SK-N-SH (cell line): ENCODE data around the gene XRN1.

Source experiments
- CTCF ChIP-seq: fragments of 200-600 bp; sonication (generic); IDR thresholded peaks from 2 replicates; pipeline ENCODE4 v1.6.1; 2017; ENCODE audit warnings: antibody characterized with exemption, mild to moderate bottlenecking, moderate library complexity
- GABPA ChIP-seq: IDR thresholded peaks from 2 replicates; pipeline ENCODE4 v1.4.0; 2012; ENCODE audit warnings: low read depth, mild to moderate bottlenecking
- MXI1 ChIP-seq: IDR thresholded peaks from 2 replicates; pipeline ENCODE4 v1.6.1; 2012; ENCODE audit warnings: mild to moderate bottlenecking, low read depth, low read length, improper control_type of control experiment
- POLR2AphosphoS5 ChIP-seq: IDR thresholded peaks from 2 replicates; pipeline ENCODE4 v1.6.1; 2012; ENCODE audit warnings: low read depth, low read length
- TCF12 ChIP-seq: IDR thresholded peaks from 2 replicates; pipeline ENCODE4 v1.4.0; 2012
- TF ChIP-seq, protein P1 (sequence below): IDR thresholded peaks from 2 replicates; pipeline ENCODE4 v1.4.0; 2012; ENCODE audit warnings: low read depth
- TF ChIP-seq, protein P2 (sequence below): fragments of 150-350 bp; IDR thresholded peaks from 2 replicates; pipeline ENCODE4 v1.6.1; 2017; ENCODE audit warnings: antibody characterized with exemption, low read length, low read depth, borderline replicate concordance

DNA sequence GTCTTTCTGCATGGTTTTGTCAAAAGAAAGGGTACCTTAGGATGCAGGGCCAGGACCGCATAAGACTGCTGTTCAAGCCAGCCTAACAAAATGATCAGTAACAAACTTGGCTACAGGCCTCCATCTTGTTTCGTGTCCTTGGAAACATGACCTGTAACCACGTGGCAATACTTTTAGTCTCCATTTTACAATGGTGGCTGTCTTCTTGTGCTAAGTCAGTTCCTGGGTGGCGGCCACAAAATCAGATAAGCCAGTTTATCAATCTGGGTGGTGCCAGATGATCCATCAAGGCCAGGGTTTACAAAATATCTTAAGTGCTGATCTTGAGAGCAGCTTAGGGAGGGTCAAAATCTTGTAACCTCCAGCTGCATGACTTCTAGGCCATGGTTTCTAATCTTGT, 165.3 kb downstream of the XRN1 start:
- TF ChIP-seq POLR2AphosphoS5 (no peak), TCF12 (no peak), CTCF (no peak), GABPA (no peak), MXI1 (no peak)
- TF ChIP-seq, protein P1, sequence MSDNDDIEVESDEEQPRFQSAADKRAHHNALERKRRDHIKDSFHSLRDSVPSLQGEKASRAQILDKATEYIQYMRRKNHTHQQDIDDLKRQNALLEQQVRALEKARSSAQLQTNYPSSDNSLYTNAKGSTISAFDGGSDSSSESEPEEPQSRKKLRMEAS = no peak
- TF ChIP-seq, protein P2, sequence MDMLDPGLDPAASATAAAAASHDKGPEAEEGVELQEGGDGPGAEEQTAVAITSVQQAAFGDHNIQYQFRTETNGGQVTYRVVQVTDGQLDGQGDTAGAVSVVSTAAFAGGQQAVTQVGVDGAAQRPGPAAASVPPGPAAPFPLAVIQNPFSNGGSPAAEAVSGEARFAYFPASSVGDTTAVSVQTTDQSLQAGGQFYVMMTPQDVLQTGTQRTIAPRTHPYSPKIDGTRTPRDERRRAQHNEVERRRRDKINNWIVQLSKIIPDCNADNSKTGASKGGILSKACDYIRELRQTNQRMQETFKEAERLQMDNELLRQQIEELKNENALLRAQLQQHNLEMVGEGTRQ = no peak
